ENCODE measurements around the gene KBTBD7.

DNA sequence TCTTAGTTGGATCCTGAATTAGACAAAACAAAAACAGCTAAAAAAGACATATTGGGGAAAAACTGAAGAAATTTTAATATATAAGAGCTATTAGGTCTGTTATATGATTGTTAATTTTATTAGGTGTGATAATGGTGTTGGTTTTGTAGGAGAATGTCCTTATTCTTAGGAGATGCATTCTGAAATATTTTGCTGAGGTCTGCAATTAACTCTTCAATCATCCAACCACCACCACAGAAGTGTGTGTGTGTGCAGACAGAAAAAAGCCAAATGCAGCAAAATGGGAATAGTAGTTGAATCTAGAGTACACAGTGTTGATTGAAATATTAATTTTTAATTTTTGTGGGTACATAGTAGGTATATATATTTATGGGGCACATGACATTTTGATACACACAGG, 12.1 kb upstream of the KBTBD7 start:
- TF ChIP-seq, protein P1, sequence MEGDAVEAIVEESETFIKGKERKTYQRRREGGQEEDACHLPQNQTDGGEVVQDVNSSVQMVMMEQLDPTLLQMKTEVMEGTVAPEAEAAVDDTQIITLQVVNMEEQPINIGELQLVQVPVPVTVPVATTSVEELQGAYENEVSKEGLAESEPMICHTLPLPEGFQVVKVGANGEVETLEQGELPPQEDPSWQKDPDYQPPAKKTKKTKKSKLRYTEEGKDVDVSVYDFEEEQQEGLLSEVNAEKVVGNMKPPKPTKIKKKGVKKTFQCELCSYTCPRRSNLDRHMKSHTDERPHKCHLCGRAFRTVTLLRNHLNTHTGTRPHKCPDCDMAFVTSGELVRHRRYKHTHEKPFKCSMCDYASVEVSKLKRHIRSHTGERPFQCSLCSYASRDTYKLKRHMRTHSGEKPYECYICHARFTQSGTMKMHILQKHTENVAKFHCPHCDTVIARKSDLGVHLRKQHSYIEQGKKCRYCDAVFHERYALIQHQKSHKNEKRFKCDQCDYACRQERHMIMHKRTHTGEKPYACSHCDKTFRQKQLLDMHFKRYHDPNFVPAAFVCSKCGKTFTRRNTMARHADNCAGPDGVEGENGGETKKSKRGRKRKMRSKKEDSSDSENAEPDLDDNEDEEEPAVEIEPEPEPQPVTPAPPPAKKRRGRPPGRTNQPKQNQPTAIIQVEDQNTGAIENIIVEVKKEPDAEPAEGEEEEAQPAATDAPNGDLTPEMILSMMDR (IDR thresholded peaks at IDR 0.05) = no peak
- TF ChIP-seq POLR2AphosphoS5 (IDR thresholded peaks at IDR 0.05) = no peak
- TF ChIP-seq POLR2A (IDR thresholded peaks at IDR 0.05) = no peak
